Ramos (cell line): ENCODE measurements around the gene WDR86.

ENCODE experiments used
- in situ Hi-C: fragments of 300-500 bp; cut with MboI; formaldehyde crosslinking; loops from one replicate; pipeline ENCODE4 v1.14.3; 2022; ENCODE audit warnings: low sequenced_read_pairs; ENCODE audit not compliant: unreplicated experiment

WDR86 gene

DNA sequence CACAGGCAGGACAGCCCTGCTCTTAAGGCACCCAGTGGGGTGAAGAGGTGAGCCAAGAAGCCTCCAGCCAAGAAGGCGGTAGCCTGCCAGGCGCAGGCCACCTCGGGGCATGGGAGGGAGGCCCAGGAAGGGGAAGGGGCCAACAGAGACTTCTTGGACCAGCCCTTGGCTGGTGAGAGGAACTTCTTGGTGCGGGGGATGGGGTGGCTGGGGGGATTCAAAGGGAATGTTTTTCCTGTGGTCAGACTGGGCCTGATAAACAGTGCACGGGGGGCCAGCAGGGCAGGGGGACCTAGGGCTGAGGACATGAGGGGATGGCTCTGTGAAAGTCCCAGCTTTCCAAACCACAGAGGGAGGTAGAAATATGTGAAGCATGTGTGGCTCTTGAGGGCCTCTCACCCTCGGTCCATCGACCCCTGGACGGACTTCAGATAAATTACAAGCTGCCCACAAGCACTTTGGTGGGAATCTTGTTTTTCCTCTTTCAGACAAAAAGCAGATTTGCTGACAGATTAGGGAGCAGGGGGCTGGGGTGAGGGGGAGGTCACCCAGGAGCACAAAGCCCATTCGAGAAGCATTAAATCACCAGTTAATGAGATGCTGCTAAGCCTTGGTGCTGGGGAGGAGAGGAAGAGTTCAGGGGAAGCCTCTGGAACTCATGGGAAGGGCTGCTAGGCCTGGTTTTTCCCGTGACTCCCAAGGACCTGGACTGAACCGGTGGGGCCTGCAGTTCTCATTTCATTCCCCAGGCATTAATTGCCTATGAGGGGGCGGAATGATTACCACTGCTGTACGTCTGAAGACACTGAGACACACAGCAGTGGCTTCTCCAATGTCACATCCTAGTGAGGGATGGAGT lies 18.8 kb upstream of the WDR86 start:
- in situ Hi-C loops, result no loop called here

DNA sequence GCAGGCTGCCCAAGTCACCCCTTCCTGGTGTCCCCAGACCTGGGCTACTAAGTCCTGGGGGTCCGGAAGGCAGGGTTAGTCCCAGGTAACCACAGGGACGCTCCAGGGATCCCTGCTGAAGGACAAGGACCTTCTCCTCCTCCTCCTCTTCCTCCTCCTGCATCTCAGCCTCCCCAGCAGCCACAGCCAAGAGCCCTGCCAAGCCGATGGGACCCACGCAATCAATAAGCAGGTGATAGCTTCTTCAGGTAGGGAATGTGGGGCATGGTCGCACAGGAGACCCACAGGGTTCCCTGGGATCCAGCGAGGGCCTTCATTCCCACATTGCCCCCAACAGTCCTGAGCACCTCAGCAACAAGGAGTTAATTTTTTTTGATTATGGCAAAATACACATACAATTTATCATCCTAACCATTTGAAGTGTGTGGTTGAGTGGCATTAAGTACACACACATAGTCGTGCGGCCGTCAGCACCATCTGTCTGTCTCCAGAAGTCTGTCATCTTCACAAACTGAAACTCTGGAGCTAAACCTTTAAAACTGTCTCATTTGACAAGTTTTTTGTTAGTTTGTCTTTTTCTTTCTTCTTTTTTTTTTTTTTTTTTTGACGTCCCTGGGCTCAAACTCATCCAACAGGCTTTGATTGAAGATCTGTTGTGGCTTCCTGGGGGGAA lies 18.0 kb upstream of the WDR86 start:
- in situ Hi-C loops, result no loop called here

DNA sequence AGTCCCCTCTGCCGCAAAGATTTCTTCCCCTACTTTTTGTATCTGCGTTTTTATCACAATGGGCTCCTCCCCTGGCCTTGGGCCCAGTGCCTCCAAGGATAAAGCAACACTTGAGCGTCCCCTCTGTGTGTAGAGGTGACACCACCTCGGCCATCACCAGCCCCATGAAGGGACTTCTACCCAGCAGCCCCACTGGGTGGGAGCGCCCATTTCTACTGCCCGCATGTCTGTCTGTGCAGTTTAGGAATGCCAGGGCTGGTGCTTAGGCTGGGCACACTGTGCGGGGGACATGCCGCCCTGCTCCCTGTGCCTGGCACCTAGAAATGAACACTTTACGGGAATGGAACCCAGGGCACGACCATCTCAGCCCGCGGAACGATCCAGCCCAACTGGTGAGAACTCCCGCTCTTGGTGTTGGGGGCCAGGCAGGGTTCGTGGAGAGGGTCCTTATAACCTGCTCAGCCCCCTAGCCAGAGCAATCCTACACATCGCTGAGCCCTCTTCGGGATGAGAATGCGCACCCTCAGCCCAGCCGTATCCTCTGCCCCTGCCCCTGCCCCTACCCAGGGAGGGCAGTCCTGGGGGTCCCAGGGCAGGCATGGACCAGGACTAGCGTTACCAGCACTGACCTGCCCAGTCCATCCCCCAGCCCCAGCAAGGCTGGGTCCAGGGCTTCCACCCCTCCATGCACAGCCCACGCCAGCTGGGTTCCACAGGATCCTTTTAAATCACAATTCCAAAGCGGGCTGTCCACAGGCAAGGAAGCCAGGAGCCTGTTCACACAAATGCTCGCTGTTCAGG lies 17.3 kb upstream of the WDR86 start:
- in situ Hi-C loops, result no loop called here

- in situ Hi-C loops, result no loop called here
These were observed 16.6 kb upstream of the WDR86 start for GRCh38 chr7:151426441-151426903.

- in situ Hi-C loops, result no loop called here
These were observed 16.0 kb upstream of the WDR86 start for GRCh38 chr7:151425670-151426440.

GRCh38 chr7:151424799-151425198 lies 15.0 kb upstream of the WDR86 start:
- in situ Hi-C loops, result no loop called here

DNA sequence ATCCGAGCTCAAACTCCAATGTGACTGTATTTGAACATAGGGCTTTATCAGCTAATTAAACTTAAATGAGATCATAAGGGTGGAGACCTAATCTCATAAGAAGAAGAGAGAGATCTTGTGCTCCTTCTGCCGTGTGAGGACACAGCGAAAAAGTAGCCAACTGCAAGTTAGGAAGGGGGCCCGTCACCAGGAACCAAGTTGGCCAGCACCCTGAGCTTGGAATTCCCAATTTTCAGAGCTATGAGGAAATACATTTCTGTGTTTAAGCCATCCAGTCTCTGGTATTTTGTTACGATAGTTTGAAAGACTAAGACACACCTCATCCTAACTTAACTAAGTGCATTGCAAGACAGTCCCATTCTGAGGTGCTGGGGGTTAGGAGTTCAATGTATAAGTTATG lies 14.1 kb upstream of the WDR86 start:
- in situ Hi-C loops, result no loop called here

DNA sequence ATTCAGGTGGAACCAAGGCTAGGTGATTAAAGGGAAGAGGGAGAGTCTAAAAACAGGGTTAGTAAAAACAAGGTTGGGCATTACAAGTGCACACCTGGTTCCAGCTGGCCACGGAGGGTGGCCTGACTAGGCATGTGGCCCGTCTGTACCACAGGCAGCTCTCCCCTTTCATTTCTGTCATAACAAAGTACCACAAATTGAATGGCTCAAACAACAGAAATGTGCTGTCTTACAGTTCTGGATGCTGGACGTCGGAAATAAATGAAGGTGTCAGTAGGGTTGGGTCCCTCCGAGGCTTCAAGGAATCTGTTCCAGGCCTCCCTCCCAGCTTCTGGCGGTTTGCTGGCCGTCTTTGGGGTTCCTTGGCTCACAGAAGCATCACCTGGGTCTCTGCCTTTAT lies 13.4 kb upstream of the WDR86 start:
- in situ Hi-C loops, result no loop called here

DNA sequence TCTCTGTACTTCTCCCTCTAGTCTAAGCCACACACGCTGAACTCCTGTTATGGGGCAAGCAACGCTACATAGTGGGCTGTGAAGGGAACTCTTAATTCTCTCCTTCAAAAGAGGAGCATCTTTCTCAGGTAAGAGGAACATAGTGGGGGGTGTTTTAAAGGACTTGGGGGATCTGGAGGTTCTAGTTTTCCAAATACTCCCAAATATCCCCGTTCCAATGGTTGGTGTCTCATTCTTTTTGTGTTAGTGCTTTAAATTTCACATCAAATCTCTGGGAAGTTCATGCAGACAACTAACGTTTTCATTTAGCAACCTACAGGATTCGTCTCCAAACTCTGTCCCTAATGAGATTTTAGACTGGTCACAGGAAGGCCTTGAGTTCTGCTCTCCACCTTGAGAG lies 12.4 kb upstream of the WDR86 start:
- in situ Hi-C loops, result no loop called here

DNA sequence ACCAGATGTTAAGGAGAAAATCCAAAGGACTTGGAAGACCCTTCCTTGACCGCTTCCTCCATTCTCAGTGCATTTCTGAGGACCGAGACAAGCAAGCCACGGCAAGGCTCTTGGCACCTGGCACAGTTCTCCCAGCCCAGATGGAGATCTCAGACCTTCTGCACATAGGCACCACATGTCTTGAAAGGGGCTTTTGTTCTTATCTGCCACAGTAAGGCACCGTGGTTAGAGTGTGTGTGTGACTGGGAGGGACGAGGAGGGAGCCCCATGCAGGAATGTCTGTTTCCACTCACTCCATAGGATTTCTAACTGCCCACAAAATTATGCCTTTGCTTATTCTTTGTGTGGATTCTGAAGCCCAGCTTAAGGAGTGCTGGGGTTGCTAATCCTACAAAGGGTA lies 10.3 kb upstream of the WDR86 start:
- in situ Hi-C loops, result no loop called here

DNA sequence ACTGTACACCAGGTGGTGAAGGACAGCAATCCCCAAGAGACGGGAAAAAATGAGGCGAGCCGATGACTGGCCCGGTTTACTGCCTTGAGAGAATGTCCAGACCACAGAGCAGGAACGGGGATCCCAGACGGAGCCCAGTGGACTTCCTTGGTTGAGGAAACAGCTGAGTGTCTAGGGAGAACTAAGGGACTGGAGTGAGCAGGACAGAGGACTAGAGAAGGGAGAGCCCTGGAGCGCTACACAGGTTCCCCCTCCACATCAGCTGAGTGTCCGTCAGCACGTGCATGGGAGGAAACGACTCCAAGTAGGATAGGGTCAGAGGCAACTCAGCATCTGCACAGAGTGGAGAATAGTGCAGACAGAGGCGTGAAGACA lies 7.1 kb upstream of the WDR86 start:
- in situ Hi-C loops, result no loop called here

GRCh38 chr7:151416112-151416940 lies 6.5 kb upstream of the WDR86 start:
- in situ Hi-C loops, result no loop called here

DNA sequence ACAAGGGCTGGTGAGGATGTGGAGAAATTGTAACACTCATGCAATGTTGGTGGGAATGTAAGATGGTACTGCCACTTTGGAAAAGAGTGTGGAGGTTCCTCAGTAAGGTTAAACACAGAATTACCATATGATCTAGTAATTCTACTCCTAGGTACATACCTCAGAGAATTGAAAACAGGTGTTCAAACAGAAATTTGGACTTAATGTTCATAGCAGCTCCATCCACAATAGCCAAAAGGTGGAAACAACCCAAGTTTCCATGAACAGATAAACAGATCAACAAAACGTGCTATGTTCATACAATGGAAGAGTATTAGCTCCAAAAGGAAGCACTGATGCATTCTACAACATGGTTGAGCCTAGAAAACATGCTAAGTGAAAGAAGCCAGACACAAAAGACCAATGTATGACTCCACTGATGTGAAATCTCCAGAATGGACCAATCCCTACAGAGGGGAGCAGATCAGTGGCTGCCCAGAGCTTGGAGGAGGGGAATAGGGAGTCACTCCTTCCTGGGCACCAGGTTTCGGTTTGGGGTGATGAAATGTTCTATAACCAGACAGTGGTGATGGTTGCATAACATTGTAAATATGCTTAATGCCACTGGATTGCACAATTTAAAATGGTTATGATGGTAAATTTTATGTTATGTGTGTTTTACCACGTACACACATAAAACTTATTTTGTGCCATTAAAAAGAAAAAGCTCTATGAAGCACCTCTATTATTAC lies 5.7 kb upstream of the WDR86 start:
- in situ Hi-C loops, result no loop called here

DNA sequence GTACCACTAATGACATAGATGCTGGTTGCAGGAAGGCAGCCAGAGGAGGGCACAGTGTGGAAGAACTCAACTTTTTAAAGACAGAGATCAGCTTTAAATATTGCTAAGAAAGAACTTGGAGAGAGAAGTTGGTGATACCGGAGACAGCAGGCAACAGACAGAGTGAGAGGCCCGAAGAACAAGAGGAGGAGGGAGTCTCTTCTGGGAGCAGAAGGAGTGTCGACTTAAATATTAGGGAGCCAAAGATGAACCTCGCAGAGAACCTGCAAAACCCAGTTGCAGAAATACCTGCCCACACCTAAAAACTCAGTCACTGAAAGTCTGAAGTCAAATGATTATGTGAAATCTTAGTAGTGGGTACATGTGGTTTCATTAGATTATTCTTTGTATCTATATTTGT lies 3.4 kb upstream of the WDR86 start:
- in situ Hi-C loops, result no loop called here

DNA sequence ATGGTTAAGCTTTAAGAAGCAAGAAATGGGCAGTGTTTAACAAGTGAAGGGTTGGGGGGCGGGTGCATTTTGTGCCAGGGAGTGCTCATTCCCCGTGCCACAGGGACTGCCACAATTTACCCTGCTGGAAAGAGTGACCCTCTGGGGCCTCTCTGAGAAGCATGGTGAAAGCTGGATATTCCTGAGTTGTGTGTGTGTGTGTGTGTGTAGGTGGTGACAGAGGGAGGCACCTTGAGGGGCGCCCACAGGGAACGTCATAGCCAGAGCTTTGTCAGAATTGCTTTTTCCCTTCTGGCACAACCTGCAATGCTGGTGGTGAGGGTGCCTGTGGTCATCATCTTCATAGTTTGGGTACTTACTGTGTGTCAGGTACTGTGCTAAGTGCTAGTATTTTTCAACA lies 2.5 kb upstream of the WDR86 start:
- in situ Hi-C loops, result no loop called here

GRCh38 chr7:151411551-151411950 lies 1.7 kb upstream of the WDR86 start:
- in situ Hi-C loops, result no loop called here

DNA sequence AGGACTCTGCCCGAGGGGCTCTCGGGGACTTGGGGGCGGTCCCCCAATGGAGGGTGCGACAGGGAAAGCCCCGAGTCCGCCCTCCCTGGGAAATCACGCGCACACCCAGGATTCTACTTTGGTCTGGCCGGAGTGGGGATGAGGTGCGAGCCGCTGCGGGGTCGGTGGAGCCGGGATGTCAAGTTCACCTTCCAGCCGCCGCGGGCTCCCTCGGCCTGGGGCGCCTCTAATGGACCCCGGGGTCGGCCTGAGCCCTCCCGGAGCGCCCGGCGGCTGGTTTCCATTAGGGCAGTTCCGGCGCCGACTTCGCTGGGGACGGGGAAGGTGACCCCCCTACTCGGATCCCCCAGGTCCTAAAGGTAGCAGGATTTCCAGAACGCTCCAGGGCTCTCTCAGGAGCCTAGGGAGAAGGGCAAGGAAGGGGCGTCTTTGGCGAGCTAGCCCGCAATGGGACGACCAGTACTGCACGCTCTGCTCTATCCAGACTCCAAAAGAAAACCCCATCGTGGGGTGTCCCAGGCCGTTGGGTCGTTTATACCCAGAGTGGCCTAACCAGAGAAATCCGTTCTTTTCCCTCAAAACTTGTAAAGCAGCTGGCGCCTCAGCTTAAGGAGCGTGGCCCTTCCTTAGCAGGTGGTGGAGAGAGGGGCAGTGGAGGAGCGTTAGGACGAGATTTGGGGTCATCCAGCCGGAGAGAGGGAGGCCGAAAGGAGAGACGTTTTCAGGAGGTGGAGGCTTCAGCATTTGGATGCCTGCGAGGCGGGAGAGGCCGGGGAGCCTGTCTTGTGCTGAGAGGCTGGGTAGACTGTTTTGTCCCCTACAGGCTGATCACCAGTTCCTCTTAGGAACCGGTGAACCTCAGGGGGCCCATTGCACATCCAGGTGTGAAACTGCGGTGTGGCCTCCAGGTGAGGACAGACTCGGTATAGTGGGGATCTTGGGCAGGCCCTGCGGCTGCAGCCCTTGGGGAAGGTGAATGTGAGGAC lies 860 bp upstream of the WDR86 start:
- in situ Hi-C loops, result no loop called here
